Thoracic aorta (tissue), 2 donors: ENCODE measurements around the gene SSX3. TPM values are rescaled to one million over a fixed set of nuclear protein-coding genes. Genes with fewer than 3 reads are reported as not detected.
"Not testable (repeated sequence)": the region's sequence is repeated elsewhere in the genome, so short reads cannot be mapped to it uniquely, and the experiment has no call there.

Experiments
- ATAC-seq: fragments of 150-250 bp; one replicate; pipeline ENCODE4 v1.8.0; 2017; ENCODE audit warnings: low read depth; ENCODE audit not compliant: insufficient number of reproducible peaks, low FRiP score
- DNase-seq: peaks from one replicate; pipeline ENCODE4 v3.0.0-alpha.2; 2020; ENCODE audit warnings: low spot score
- H3K27ac ChIP-seq, 2 donors: fragments of 200-600 bp; sonication (generic); 1 replicate in 1 of 2; 2 replicates in 1 of 2; pipeline ENCODE4 v1.5.1; 2016; ENCODE audit warnings: mild to moderate bottlenecking in 2 of 2, moderate library complexity in 2 of 2
- H3K27me3 ChIP-seq: fragments of 200-600 bp; sonication (generic); replicated peaks from 2 replicates; pipeline ENCODE4 v1.6.0; 2016; ENCODE audit warnings: mild to moderate bottlenecking; ENCODE audit not compliant: insufficient read depth
- H3K36me3 ChIP-seq: fragments of 200-600 bp; sonication (generic); one replicate; pipeline ENCODE4 v1.5.1; 2016
- H3K4me1 ChIP-seq, 2 donors: fragments of 200-600 bp; sonication (generic); 1 replicate in 1 of 2; 2 replicates in 1 of 2; pipeline versions ENCODE4 v1.5.1 to v1.6.0; 2016; ENCODE audit warnings: low read depth in 2 of 2, mild to moderate bottlenecking in 1 of 2; ENCODE audit not compliant: control insufficient read depth in 1 of 2
- H3K4me3 ChIP-seq: fragments of 200-600 bp; sonication (generic); 2 replicates; pipeline ENCODE4 v1.5.1; 2016; ENCODE audit warnings: mild to moderate bottlenecking
- H3K9me3 ChIP-seq: fragments of 200-600 bp; sonication (generic); 2 replicates; pipeline ENCODE4 v1.5.1; 2016
- total RNA-seq, 2 donors: library from RNA; depleted of rRNA; stranded (reverse); fragments of >200 nt; gene quantifications; one replicate each; pipeline versions ENCODE4 v1.1.0 to v1.2.3, GENCODE V29; 2016
- TF ChIP-seq, protein P1 (sequence below): fragments of 200-600 bp; sonication (generic); IDR thresholded peaks from one replicate; pipeline ENCODE4 v1.5.1; 2019; ENCODE audit warnings: antibody characterized with exemption

The SSX3 gene
- not detected for total RNA-seq

- H3K27ac ChIP-seq, H3K36me3 ChIP-seq, ATAC-seq, H3K9me3 ChIP-seq, H3K4me3 ChIP-seq, DNase-seq, H3K4me1 ChIP-seq, H3K27me3 ChIP-seq: not testable (repeated sequence)
These were observed at the start of gene SSX3 for GRCh38 chrX:48356315-48357094. SSX3 (minus strand) TSS chrX:48356703; CDS start chrX:48355249, 1,454 bp downstream.

DNA sequence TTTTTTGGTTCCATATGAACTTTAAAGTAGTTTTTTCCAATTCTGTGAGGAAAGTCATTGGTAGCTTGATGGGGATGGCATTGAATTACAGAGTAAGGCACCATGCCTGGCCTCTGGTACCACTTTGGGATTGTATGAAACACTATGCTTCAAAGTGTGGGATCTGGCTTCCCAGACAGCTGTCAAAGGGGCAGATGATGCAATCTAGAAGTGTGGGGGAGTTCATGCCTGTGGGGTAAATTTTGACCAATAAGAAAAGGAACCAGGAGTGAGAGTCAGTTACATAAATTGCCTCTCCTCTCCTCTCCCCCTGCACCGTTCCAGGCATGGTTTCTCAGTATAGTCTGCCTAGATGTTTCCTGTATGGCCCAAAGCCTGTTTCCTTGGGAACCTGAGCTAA, 41.3 kb upstream of the SSX3 start:
- ATAC-seq, H3K4me3 ChIP-seq, H3K4me1 ChIP-seq, H3K27me3 ChIP-seq, H3K27ac ChIP-seq, H3K9me3 ChIP-seq, H3K36me3 ChIP-seq, DNase-seq: not testable (repeated sequence)

DNA sequence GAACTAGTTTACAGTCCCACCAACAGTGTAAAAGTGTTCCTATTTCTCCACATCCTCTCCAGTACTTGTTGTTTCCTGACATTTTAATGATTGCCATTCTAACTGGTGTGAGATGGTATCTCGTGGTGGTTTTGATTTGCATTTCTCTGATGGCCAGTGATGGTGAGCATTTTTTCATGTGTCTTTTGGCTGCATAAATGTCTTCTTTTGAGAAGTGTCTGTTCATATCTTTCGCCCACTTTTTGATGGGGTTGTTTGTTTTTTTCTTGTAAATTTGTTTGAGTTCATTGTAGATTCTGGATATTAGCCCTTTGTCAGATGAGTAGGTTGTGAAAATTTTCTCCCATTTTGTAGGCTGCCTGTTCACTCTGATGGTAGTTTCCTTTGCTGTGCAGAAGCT, 40.4 kb upstream of the SSX3 start:
- not testable (repeated sequence) for H3K27me3 ChIP-seq, ATAC-seq, H3K4me3 ChIP-seq, H3K9me3 ChIP-seq, DNase-seq, H3K27ac ChIP-seq, H3K36me3 ChIP-seq, H3K4me1 ChIP-seq

- DNase-seq, H3K4me1 ChIP-seq, H3K27me3 ChIP-seq, H3K4me3 ChIP-seq, H3K27ac ChIP-seq, H3K36me3 ChIP-seq, H3K9me3 ChIP-seq, ATAC-seq: not testable (repeated sequence)
These were observed 26.7 kb upstream of the SSX3 start, which contains the start of gene SSX4 for GRCh38 chrX:48383239-48383638. SSX4 (plus strand) TSS chrX:48383539; CDS start chrX:48384054, 515 bp downstream.

- not testable (repeated sequence) for H3K27ac ChIP-seq, ATAC-seq, H3K4me1 ChIP-seq, H3K27me3 ChIP-seq, H3K9me3 ChIP-seq, DNase-seq, H3K4me3 ChIP-seq, H3K36me3 ChIP-seq
These were observed 13.9 kb upstream of the SSX3 start for GRCh38 chrX:48370408-48370807.

- H3K36me3 ChIP-seq, DNase-seq, H3K9me3 ChIP-seq, H3K4me3 ChIP-seq, H3K27me3 ChIP-seq, ATAC-seq, H3K27ac ChIP-seq, H3K4me1 ChIP-seq: not testable (repeated sequence)
These were observed 11.4 kb upstream of the SSX3 start for GRCh38 chrX:48367717-48368408.

DNA sequence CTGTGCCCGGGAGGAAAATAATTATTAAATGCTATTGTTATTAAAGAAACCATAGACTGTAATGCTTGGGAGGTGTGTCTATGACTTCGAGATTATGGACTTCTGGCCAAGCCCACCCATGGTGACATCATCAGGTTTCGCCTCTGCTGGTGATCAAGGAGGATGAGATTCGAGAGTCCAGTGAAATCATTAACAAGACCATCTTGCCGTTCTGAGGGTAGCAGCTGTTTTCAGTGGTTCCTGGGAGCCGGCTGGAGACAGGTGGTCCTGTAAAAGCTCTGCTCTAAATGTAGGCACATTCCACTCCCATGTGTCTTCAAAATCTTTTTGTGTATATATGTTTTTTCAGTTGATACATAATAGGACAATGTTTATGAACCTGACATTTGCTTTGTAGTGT, 2.8 kb upstream of the SSX3 start:
- ATAC-seq, H3K4me3 ChIP-seq, DNase-seq, H3K36me3 ChIP-seq, H3K27ac ChIP-seq, H3K27me3 ChIP-seq, H3K4me1 ChIP-seq, H3K9me3 ChIP-seq: not testable (repeated sequence)

- Histone ChIP-seq H3K9me3 (no peaks in the 10 kb centered on the region), H3K4me1 (no peaks in the 10 kb centered on the region), H3K27ac (no peak overlapping the region), H3K27me3 (no peaks in the 10 kb centered on the region), H3K36me3 (no peaks in the 10 kb centered on the region), H3K4me3 (no peak overlapping the region)
- ATAC-seq (no peak), DNase-seq (no peak)
- TF ChIP-seq, protein P1, sequence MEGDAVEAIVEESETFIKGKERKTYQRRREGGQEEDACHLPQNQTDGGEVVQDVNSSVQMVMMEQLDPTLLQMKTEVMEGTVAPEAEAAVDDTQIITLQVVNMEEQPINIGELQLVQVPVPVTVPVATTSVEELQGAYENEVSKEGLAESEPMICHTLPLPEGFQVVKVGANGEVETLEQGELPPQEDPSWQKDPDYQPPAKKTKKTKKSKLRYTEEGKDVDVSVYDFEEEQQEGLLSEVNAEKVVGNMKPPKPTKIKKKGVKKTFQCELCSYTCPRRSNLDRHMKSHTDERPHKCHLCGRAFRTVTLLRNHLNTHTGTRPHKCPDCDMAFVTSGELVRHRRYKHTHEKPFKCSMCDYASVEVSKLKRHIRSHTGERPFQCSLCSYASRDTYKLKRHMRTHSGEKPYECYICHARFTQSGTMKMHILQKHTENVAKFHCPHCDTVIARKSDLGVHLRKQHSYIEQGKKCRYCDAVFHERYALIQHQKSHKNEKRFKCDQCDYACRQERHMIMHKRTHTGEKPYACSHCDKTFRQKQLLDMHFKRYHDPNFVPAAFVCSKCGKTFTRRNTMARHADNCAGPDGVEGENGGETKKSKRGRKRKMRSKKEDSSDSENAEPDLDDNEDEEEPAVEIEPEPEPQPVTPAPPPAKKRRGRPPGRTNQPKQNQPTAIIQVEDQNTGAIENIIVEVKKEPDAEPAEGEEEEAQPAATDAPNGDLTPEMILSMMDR = no peak
These were observed 1.2 kb upstream of the SSX3 start for GRCh38 chrX:48357681-48358080.

DNA sequence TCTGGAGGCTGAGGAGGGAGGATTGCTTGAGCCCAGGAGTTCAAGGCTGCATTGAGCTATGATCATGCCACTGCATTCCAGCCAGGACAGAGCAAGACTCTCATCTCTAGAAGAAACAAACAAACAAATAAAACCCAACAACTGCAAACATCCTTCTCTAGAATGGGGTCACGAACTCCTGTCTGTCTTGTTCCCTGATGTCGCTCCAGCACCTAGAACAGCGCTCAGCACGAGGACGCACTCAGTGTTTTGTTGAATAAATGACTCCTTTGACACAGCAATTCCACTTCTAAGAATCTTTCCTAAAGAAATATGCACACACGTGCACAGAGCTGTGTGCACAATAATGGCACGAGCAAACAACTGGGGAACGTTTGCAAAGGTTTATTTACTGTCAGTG, 10.4 kb downstream of the SSX3 start:
- not testable (repeated sequence) for H3K4me1 ChIP-seq, ATAC-seq, H3K36me3 ChIP-seq, H3K4me3 ChIP-seq, H3K27me3 ChIP-seq, H3K9me3 ChIP-seq, DNase-seq, H3K27ac ChIP-seq

GRCh38 chrX:48313996-48314395, 42.5 kb downstream of the SSX3 start:
- not testable (repeated sequence) for H3K4me1 ChIP-seq, H3K4me3 ChIP-seq, H3K36me3 ChIP-seq, DNase-seq, H3K27me3 ChIP-seq, ATAC-seq, H3K9me3 ChIP-seq, H3K27ac ChIP-seq
